ENCODE data around the gene TNFRSF1A. TPM values are rescaled to one million over a fixed set of nuclear protein-coding genes. Genes with fewer than 3 reads are reported as not detected.

Gene TNFRSF1A
- polyA plus RNA-seq, 2 of the 4 experiments (the other 2 are of a cell fraction) = 416 to 460 TPM

DNA sequence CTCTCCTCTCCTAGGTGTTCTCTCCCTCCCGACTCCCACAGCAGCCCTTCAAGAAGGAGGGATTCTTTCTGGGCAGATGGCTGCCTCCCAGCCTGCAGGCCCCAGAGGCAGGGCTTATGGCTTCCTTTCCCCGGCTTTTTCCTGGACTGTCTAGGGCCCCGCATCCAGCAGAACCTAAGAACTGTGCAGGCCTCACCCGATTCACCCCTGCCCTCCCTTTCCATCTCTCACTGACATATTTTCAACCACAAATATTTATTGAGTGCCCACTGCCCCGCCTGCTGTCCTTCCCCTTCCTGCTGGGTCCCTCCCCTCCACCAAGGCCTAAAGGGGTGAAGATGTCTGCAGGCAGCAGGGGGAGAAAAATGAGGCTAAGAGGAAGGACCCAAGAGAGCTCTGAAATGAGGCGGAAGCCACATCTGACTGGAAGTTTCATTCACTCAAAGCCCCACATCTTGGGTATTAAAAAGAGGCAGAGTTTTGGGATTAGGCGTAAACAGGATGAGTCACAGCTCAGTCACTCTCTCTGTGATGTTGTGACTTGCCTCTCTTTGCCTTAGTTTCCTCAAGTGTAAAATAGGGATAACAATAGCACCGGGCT, 30.6 kb upstream of the TNFRSF1A start (continued):
- TF ChIP-seq HOXB13 (CRISPR knock-in tag; IDR thresholded peaks at IDR 0.05; ENCODE audit: low read depth) = peak; percentile 50; the same call in 1 of the 2 replicates
- 0 out of 2 replicates have a peak, but pooled peaks have one; percentile 53 for TF ChIP-seq RARB (CRISPR knock-in tag; IDR thresholded peaks at IDR 0.05)
- TF ChIP-seq, protein P1, sequence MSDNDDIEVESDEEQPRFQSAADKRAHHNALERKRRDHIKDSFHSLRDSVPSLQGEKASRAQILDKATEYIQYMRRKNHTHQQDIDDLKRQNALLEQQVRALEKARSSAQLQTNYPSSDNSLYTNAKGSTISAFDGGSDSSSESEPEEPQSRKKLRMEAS (IDR thresholded peaks at IDR 0.05) = peak; percentile 48; the same call in 1 of the 2 replicates
- TF ChIP-seq ZNF302 (CRISPR knock-in tag; IDR thresholded peaks at IDR 0.05) = peak; percentile 91
- TF ChIP-seq, protein P2, sequence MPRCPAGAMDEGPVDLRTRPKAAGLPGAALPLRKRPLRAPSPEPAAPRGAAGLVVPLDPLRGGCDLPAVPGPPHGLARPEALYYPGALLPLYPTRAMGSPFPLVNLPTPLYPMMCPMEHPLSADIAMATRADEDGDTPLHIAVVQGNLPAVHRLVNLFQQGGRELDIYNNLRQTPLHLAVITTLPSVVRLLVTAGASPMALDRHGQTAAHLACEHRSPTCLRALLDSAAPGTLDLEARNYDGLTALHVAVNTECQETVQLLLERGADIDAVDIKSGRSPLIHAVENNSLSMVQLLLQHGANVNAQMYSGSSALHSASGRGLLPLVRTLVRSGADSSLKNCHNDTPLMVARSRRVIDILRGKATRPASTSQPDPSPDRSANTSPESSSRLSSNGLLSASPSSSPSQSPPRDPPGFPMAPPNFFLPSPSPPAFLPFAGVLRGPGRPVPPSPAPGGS (IDR thresholded peaks at IDR 0.05) = no peak
- TF ChIP-seq, protein P3, sequence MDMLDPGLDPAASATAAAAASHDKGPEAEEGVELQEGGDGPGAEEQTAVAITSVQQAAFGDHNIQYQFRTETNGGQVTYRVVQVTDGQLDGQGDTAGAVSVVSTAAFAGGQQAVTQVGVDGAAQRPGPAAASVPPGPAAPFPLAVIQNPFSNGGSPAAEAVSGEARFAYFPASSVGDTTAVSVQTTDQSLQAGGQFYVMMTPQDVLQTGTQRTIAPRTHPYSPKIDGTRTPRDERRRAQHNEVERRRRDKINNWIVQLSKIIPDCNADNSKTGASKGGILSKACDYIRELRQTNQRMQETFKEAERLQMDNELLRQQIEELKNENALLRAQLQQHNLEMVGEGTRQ (IDR thresholded peaks at IDR 0.05) = no peak
- no peak for TF ChIP-seq ESRRA (IDR thresholded peaks at IDR 0.05; ENCODE audit: borderline replicate concordance, low read length)
- TF ChIP-seq EHF (CRISPR knock-in tag; IDR thresholded peaks at IDR 0.05) = peak; percentile 50
- TF ChIP-seq EP300 (IDR thresholded peaks at IDR 0.05) = peak in 1 of 2 experiments; percentile 31; a peak in 1 of 5 replicates
- TF ChIP-seq TFCP2L1 (CRISPR knock-in tag; IDR thresholded peaks at IDR 0.05) = no peak
- TF ChIP-seq TP53 (CRISPR knock-in tag; IDR thresholded peaks at IDR 0.05) = peak; percentile 31; the same call in 1 of the 2 replicates
- TF ChIP-seq HEYL (CRISPR knock-in tag; IDR thresholded peaks at IDR 0.05) = peak; percentile 89
- TF ChIP-seq, protein P4, sequence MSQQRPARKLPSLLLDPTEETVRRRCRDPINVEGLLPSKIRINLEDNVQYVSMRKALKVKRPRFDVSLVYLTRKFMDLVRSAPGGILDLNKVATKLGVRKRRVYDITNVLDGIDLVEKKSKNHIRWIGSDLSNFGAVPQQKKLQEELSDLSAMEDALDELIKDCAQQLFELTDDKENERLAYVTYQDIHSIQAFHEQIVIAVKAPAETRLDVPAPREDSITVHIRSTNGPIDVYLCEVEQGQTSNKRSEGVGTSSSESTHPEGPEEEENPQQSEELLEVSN (IDR thresholded peaks at IDR 0.05; ENCODE audit: borderline replicate concordance, low read depth) = peak; percentile 50; the same call in 1 of the 2 replicates
- TF ChIP-seq ZFP36 (IDR thresholded peaks at IDR 0.05; ENCODE audit: borderline replicate concordance, partially characterized antibody) = no peak
- TF ChIP-seq BHLHE40 (IDR thresholded peaks at IDR 0.05; ENCODE audit: low read depth, low read length) = no peak

DNA sequence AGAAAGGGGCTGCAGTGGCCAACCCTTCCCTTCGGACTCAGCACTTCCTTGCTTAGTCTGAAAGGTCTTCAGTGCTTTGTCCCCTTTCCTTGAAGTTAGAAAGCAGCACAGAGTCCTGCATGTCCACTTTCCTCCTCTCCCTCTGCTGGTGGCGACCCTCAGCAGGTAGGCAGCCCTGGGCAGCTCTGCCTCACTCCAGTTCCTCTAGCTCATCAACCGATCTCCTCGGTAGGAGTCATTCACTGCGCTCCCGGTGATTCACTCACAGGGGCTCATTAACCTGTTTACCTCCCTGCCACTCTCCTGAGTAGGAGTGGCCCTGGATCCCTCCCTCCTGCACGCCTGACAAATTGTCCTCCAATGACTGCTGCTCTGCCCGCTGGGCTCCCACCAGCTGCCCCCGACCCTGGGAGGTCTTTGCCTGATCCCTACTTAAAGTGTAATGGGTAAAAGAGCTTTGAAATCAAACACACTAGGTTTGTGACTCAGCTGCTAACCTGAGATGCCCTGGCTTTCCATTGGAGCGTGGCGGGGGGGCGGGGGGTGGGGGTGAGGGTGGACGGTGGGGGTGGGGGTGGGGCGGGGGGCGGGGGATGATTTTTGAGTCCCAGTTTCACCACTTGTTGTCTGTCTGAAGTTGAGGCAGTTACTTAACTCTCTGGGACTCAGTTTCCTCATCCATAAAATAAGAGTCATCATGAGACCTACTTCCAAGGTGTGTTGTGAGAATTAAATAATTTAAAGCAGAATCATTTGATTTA, 29.3 kb upstream of the TNFRSF1A start:
- H3K4me3 ChIP-seq = peak overlapping the region; percentile 5; the same call in 1 of the 3 replicates
- peak overlapping the region; percentile 97 to 99 for H3K27ac ChIP-seq
- H3K4me2 ChIP-seq = peak overlapping the region; percentile 80
- 2% methylated on average over 9 of the region's 15 CpGs for WGBS (ENCODE audit: missing lambda C conversion rate)
- peak; percentile 84 to 87 for ATAC-seq
- FAIRE-seq = peak; percentile 93
- peak; percentile 98 to 99 for DNase-seq (ENCODE audit: low read depth in 1 of 2, low spot score in 1 of 2)
- H3K4me1 ChIP-seq = peaks cover 85% of the 10 kb centered on the region
- H3K9me3 ChIP-seq = no peaks in the 10 kb centered on the region
- ChIA-PET POLR2A (interaction anchor here (0.6 to 7.4 kb wide), 12 partner anchors 8 to 163 kb away, joined by 3 to 141 read pairs (median 10); partner anchors contain the start of genes GAPDH, LTBR, MRPL51 and TNFRSF1A), CTCF (interaction anchor here (0.5 to 24.7 kb wide), 13 partner anchors 9 to 105 kb away, joined by 3 to 705 read pairs (median 5); partner anchors contain the start of genes LTBR and TNFRSF1A)
- TF ChIP-seq MAFK (IDR thresholded peaks at IDR 0.05; ENCODE audit: partially characterized antibody) (no peak), MYC (IDR thresholded peaks at IDR 0.05; ENCODE audit: borderline replicate concordance, low read length) (peak; percentile 9; the same call in 1 of the 2 replicates), TP53 (CRISPR knock-in tag; IDR thresholded peaks at IDR 0.05) (no peak; the same call in 1 of the 2 replicates), NR3C1 (IDR thresholded peaks at IDR 0.05) (no peak), JUN (IDR thresholded peaks at IDR 0.05) (peak; percentile 63 to 95; a peak in 4 of 5 replicates), HOXB13 (CRISPR knock-in tag; IDR thresholded peaks at IDR 0.05; ENCODE audit: low read depth) (0 out of 2 replicates have a peak, but pooled peaks have one; percentile 28), JUNB (IDR thresholded peaks at IDR 0.05) (peak; percentile 66), EHF (CRISPR knock-in tag; IDR thresholded peaks at IDR 0.05) (no peak; the same call in 1 of the 2 replicates), EP300 (IDR thresholded peaks at IDR 0.05) (peak; percentile 71 to 93; a peak in 3 of 5 replicates), SREBF2 (IDR thresholded peaks at IDR 0.05) (no peak), NFE2L2 (conservative IDR thresholded peaks at IDR 0.05; ENCODE audit: low read length) (no peak), RCOR1 (IDR thresholded peaks at IDR 0.05; ENCODE audit: low read depth, low read length) (peak; percentile 17; the same call in 1 of the 2 replicates), ZC3H11A (IDR thresholded peaks at IDR 0.05) (no peak), RNF2 (IDR thresholded peaks at IDR 0.05; ENCODE audit: borderline replicate concordance, low read depth) (no peak)
- TF ChIP-seq, protein P2 (IDR thresholded peaks at IDR 0.05) = 0 out of 3 replicates have a peak, but pooled peaks have one; percentile 40
- TF ChIP-seq, protein P5, sequence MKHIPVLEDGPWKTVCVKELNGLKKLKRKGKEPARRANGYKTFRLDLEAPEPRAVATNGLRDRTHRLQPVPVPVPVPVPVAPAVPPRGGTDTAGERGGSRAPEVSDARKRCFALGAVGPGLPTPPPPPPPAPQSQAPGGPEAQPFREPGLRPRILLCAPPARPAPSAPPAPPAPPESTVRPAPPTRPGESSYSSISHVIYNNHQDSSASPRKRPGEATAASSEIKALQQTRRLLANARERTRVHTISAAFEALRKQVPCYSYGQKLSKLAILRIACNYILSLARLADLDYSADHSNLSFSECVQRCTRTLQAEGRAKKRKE (CRISPR knock-in tag; IDR thresholded peaks at IDR 0.05; ENCODE audit: low read depth) = peak; percentile 32; the same call in 1 of the 2 replicates
- TF ChIP-seq, protein P1 (IDR thresholded peaks at IDR 0.05) = peak; percentile 66
- TF ChIP-seq, protein P6, sequence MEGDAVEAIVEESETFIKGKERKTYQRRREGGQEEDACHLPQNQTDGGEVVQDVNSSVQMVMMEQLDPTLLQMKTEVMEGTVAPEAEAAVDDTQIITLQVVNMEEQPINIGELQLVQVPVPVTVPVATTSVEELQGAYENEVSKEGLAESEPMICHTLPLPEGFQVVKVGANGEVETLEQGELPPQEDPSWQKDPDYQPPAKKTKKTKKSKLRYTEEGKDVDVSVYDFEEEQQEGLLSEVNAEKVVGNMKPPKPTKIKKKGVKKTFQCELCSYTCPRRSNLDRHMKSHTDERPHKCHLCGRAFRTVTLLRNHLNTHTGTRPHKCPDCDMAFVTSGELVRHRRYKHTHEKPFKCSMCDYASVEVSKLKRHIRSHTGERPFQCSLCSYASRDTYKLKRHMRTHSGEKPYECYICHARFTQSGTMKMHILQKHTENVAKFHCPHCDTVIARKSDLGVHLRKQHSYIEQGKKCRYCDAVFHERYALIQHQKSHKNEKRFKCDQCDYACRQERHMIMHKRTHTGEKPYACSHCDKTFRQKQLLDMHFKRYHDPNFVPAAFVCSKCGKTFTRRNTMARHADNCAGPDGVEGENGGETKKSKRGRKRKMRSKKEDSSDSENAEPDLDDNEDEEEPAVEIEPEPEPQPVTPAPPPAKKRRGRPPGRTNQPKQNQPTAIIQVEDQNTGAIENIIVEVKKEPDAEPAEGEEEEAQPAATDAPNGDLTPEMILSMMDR (IDR thresholded peaks at IDR 0.05) = peak; percentile 28; the same call in 2 of the 3 replicates
